A549 (cell line): ENCODE data around the gene MCFD2. TPM values are rescaled to one million over a fixed set of nuclear protein-coding genes. Genes with fewer than 3 reads are reported as not detected.
A peak's percentile ranks its signal among the peaks of the same experiment; 100 is the strongest.

Experiments used
- ATAC-seq, 2 experiments: fragments of 200-7000 bp in 1 of 2; fragments of >200 bp in 1 of 2; cut with Nextera tagmentation in 1 of 2; cut with Tn5 transposase in 1 of 2; 3 replicates each; pipeline versions ENCODE4 v1.8.0 to v1.9.1; 2018 to 2020; ENCODE audit warnings: mild to moderate bottlenecking in 1 of 2, moderate library complexity in 1 of 2
- CTCF ChIA-PET: fragments of 300-600 bp; sonication (Branson Sonifier 250); formaldehyde crosslinking; extraction: SDS; loops from one replicate; lab custom pipeline; 2021; ENCODE audit warnings: antibody characterized with exemption, inconsistent platforms; lab: Yijun Ruan, JAX
- POLR2A ChIA-PET: fragments of 350-600 bp; formaldehyde crosslinking; extraction: SDS; loops from one replicate; lab custom pipeline; 2021; ENCODE audit warnings: antibody characterized with exemption, inconsistent platforms; lab: Yijun Ruan, JAX
- DNase-seq, 2 experiments: peaks; one replicate each; pipeline versions ENCODE4 v3.0.0 to v3.0.0-alpha.2; 2011 to 2016; ENCODE audit warnings: low read depth in 1 of 2, low spot score in 1 of 2
- FAIRE-seq: peaks from 2 replicates; lab custom pipeline; 2011; peaks lifted over from hg19 to GRCh38; lab: Jason Lieb, UNC
- H3K27ac ChIP-seq, 2 experiments: fragments of >200 bp; sonication (Bioruptor Twin); formaldehyde crosslinking; 3 replicates each; pipeline ENCODE4 v1.5.1; 2016 to 2017
- H3K4me1 ChIP-seq: fragments of >200 bp; sonication (Bioruptor Twin); formaldehyde crosslinking; 3 replicates; pipeline ENCODE4 v1.6.1; 2016
- H3K4me2 ChIP-seq: fragments of >200 bp; sonication (Bioruptor Twin); formaldehyde crosslinking; 3 replicates; pipeline ENCODE4 v1.6.1; 2016
- H3K4me3 ChIP-seq: fragments of >200 bp; sonication (Bioruptor Twin); formaldehyde crosslinking; 3 replicates; pipeline ENCODE4 v1.5.1; 2016
- H3K9me3 ChIP-seq: fragments of >200 bp; sonication (Bioruptor Twin); formaldehyde crosslinking; 3 replicates; pipeline ENCODE4 v1.6.1; 2016
- CBX8 ChIP-seq: fragments of 200-600 bp; sonication (generic); IDR thresholded peaks from 2 replicates; pipeline ENCODE4 v1.6.1; 2016
- CHD2 ChIP-seq: fragments of 150-350 bp; IDR thresholded peaks from 2 replicates; pipeline ENCODE4 v1.6.1; 2014; ENCODE audit warnings: low read length; ENCODE audit not compliant: partially characterized antibody
- CHD4 ChIP-seq: fragments of 200-600 bp; sonication (generic); IDR thresholded peaks from 2 replicates; pipeline ENCODE4 v1.6.1; 2016; ENCODE audit warnings: antibody characterized with exemption, mild to moderate bottlenecking, borderline replicate concordance
- CTCF ChIP-seq: fragments of >200 bp; sonication (Bioruptor Twin); formaldehyde crosslinking; IDR thresholded peaks from 3 replicates; pipeline ENCODE4 v1.5.1; 2016
- ESRRA ChIP-seq: fragments of 150-350 bp; IDR thresholded peaks from 2 replicates; pipeline ENCODE4 v1.6.1; 2014; ENCODE audit warnings: mild to moderate bottlenecking, low read length, borderline replicate concordance
- FOSL2 ChIP-seq, 2 experiments: fragments of 450-650 bp in 1 of 2; fragments of >200 bp in 1 of 2; sonication (Bioruptor Twin) in 1 of 2; formaldehyde crosslinking; IDR thresholded peaks; 2 replicates each; pipeline versions ENCODE4 v1.5.0 to v1.6.1; 2016 to 2020; ENCODE audit warnings: mild to moderate bottlenecking in 1 of 2, moderate library complexity in 1 of 2
- FOXS1 ChIP-seq: fragments of 250-450 bp; sonication (Bioruptor Pico); IDR thresholded peaks from 2 replicates; pipeline ENCODE4 v1.5.0; 2020; ENCODE audit warnings: mild to moderate bottlenecking, moderate library complexity
- GATA3 ChIP-seq: IDR thresholded peaks from 2 replicates; pipeline ENCODE4 v1.6.1; 2012; ENCODE audit warnings: borderline replicate concordance
- HDAC2 ChIP-seq: fragments of 200-600 bp; sonication (generic); IDR thresholded peaks from 2 replicates; pipeline ENCODE4 v1.6.1; 2016
- HOXB13 ChIP-seq: fragments of 250-450 bp; sonication (Bioruptor Pico); IDR thresholded peaks from 2 replicates; pipeline ENCODE4 v1.5.0; 2020; ENCODE audit warnings: low read depth, mild to moderate bottlenecking, moderate library complexity
- HOXB5 ChIP-seq: fragments of 250-450 bp; sonication (Bioruptor Pico); IDR thresholded peaks from 2 replicates; pipeline ENCODE4 v1.5.0; 2020; ENCODE audit warnings: mild to moderate bottlenecking, moderate library complexity
- JUN ChIP-seq, 2 experiments: fragments of >200 bp; sonication (Bioruptor Twin); formaldehyde crosslinking; IDR thresholded peaks; 2 replicates in 1 of 2; 3 replicates in 1 of 2; pipeline ENCODE4 v1.6.1; 2016 to 2017
- MAZ ChIP-seq: fragments of 150-350 bp; IDR thresholded peaks from 2 replicates; pipeline ENCODE4 v1.6.1; 2014; ENCODE audit warnings: antibody characterized with exemption, low read depth, low read length, borderline replicate concordance
- NFE2L2 ChIP-seq: fragments of 150-350 bp; conservative IDR thresholded peaks from 2 replicates; pipeline ENCODE4 v1.6.1; 2014; ENCODE audit warnings: low read length
- NR3C1 ChIP-seq: fragments of >200 bp; sonication (Bioruptor Twin); formaldehyde crosslinking; IDR thresholded peaks from 3 replicates; pipeline ENCODE4 v1.6.1; 2017
- POLR2AphosphoS2 ChIP-seq: conservative IDR thresholded peaks from 2 replicates; pipeline ENCODE4 v1.6.1; 2012; ENCODE audit warnings: low read length, improper control_type of control experiment, inconsistent platforms
- RAD21 ChIP-seq, 2 experiments: fragments of >200 bp in 1 of 2; sonication (Bioruptor Twin) in 1 of 2; formaldehyde crosslinking in 1 of 2; IDR thresholded peaks in 1 of 2; conservative IDR thresholded peaks in 1 of 2; 2 replicates in 1 of 2; 3 replicates in 1 of 2; pipeline ENCODE4 v1.6.1; 2012 to 2018; ENCODE audit warnings: inconsistent platforms in 1 of 2
- RFX5 ChIP-seq: fragments of 450-650 bp; IDR thresholded peaks from 2 replicates; pipeline ENCODE4 v1.7.1; 2014; ENCODE audit warnings: antibody characterized with exemption, mild to moderate bottlenecking, moderate library complexity
- SMC3 ChIP-seq: fragments of >200 bp; sonication (Bioruptor Twin); formaldehyde crosslinking; IDR thresholded peaks from 3 replicates; pipeline ENCODE4 v1.6.1; 2018; ENCODE audit warnings: inconsistent platforms
- TFCP2L1 ChIP-seq: fragments of 250-450 bp; sonication (Bioruptor Pico); IDR thresholded peaks from 2 replicates; pipeline ENCODE4 v1.5.0; 2021; ENCODE audit warnings: mild to moderate bottlenecking
- TP53 ChIP-seq: fragments of 250-450 bp; sonication (Bioruptor Pico); IDR thresholded peaks from 2 replicates; pipeline ENCODE4 v1.5.0; 2021; ENCODE audit warnings: mild to moderate bottlenecking, moderate library complexity
- ZNF302 ChIP-seq: fragments of 250-450 bp; sonication (Bioruptor Pico); IDR thresholded peaks from 2 replicates; pipeline ENCODE4 v1.9.0; 2021; ENCODE audit warnings: inconsistent platforms, mild to moderate bottlenecking, moderate library complexity
- WGBS: methylation state at CpG from one replicate; pipeline ENCODE4 v1.1.6; 2017; ENCODE audit errors: missing lambda C conversion rate; 5-methylcytosine and 5-hydroxymethylcytosine counted together
- polyA plus RNA-seq, 4 experiments: library from polyadenylated mRNA; depleted of rRNA in 3 of 4; stranded (reverse); fragments of >200 nt; fragmentation: RNase III in 1 of 4; extraction: RNeasy Plus Mini Kit Qiagen cat#74134 plus additional on column Dnase treatment in 1 of 4; gene quantifications; 2 replicates in 3 of 4; 3 replicates in 1 of 4; pipeline ENCODE4 v1.2.3, GENCODE V29; 2011 to 2017

The MCFD2 gene
- polyA plus RNA-seq, 2 of the 4 experiments (the other 2 are of a cell fraction): 118 to 210 TPM

- no peak for TF ChIP-seq MAZ
- no peak for TF ChIP-seq CHD2
- TF ChIP-seq TFCP2L1: no peak
- TF ChIP-seq TP53 (CRISPR knock-in tag): no peak
- no peak for TF ChIP-seq ZNF302
Observed at GRCh38 chr2:46942143-46942526, 26.5 kb upstream of the MCFD2 start (continued).

GRCh38 chr2:46939626-46940359 lies 24.2 kb upstream of the MCFD2 start:
- Histone ChIP-seq H3K4me3 (peak overlapping the region; percentile 72), H3K4me2 (peak overlapping the region; percentile 93), H3K4me1 (peaks cover 35% of the 10 kb centered on the region), H3K9me3 (no peaks in the 10 kb centered on the region), H3K27ac (peak overlapping the region; percentile 92 to 95)
- FAIRE-seq (no peak), ATAC-seq (peak in 1 of 2 experiments; percentile 0; a peak in 3 of 6 replicates), DNase-seq (no peak)
- ChIA-PET POLR2A (no interaction called here), CTCF (interaction anchor here (0.7 to 1.0 kb wide), 2 partner anchors 9 to 135 kb away, joined by 3 to 5 read pairs; no protein-coding TSS in a partner anchor)
- 62% methylated on average over 13 of the region's 13 CpGs for WGBS
- 0 out of 5 replicates have a peak, but pooled peaks of 1 of the 2 experiments have one; percentile 13 for TF ChIP-seq JUN (IDR thresholded peaks at IDR 0.05)
- no peak for TF ChIP-seq FOXS1 (CRISPR knock-in tag)

GRCh38 chr2:46937471-46937901 lies 21.9 kb upstream of the MCFD2 start:
- H3K27ac ChIP-seq: peak overlapping the region in 1 of 2 experiments; percentile 18; a peak in 2 of 6 replicates
- peaks cover 21% of the 10 kb centered on the region for H3K4me1 ChIP-seq
- ATAC-seq: no peak
- peak in 1 of 2 experiments; percentile 65 for DNase-seq
- no peak overlapping the region for H3K4me2 ChIP-seq
- TF ChIP-seq HOXB13 (CRISPR knock-in tag) (no peak), SMC3 (0 out of 3 replicates have a peak, but pooled peaks have one; percentile 26), RAD21 (conservative IDR thresholded peaks at IDR 0.05 in 1 of 2, IDR thresholded peaks at IDR 0.05 in 1 of 2) (peak; percentile 38 to 50; a peak in 2 of 5 replicates), NFE2L2 (no peak), CTCF (peak; percentile 43)
- TF ChIP-seq, all 56 proteins: peak for 3
- FAIRE-seq: no peak
- POLR2A ChIA-PET: no interaction called here
- H3K9me3 ChIP-seq: no peaks in the 10 kb centered on the region
- WGBS: 56% methylated on average over 4 of the region's 4 CpGs
- CTCF ChIA-PET: interaction anchor here (0.6 to 4.3 kb wide), 11 partner anchors 11 to 387 kb away, joined by 3 to 27 read pairs (median 4); no protein-coding TSS in a partner anchor
- H3K4me3 ChIP-seq: no peak overlapping the region

GRCh38 chr2:46936566-46936965 lies 21.0 kb upstream of the MCFD2 start:
- FAIRE-seq (no peak), DNase-seq (no peak), ATAC-seq (no peak)
- 90% methylated on average over 5 of the region's 5 CpGs for WGBS
- CTCF ChIA-PET: interaction anchor here (0.6 to 4.3 kb wide), 12 partner anchors 13 to 388 kb away, joined by 3 to 27 read pairs (median 4); no protein-coding TSS in a partner anchor
- no peak overlapping the region for H3K4me3 ChIP-seq
- H3K4me1 ChIP-seq: peaks cover 21% of the 10 kb centered on the region
- POLR2A ChIA-PET: interaction anchor here (0.6 kb wide), 1 partner anchor 261 kb away, joined by 4 read pairs; no protein-coding TSS in a partner anchor
- TF ChIP-seq CTCF (no peak), CHD2 (no peak), POLR2AphosphoS2 (no peak), FOXS1 (CRISPR knock-in tag) (no peak), CHD4 (no peak), ESRRA (no peak), NFE2L2 (no peak), JUN (IDR thresholded peaks at IDR 0.05) (no peak), RFX5 (no peak), FOSL2 (IDR thresholded peaks at IDR 0.05) (no peak), FOSL2 (CRISPR knock-in tag; IDR thresholded peaks at IDR 0.05) (no peak), CBX8 (no peak), HDAC2 (no peak), NR3C1 (no peak), TP53 (CRISPR knock-in tag) (no peak), GATA3 (no peak), HOXB5 (no peak)
- TF ChIP-seq, all 56 proteins: peak for 0
- H3K27ac ChIP-seq: no peak overlapping the region
- H3K9me3 ChIP-seq: no peaks in the 10 kb centered on the region
- no peak overlapping the region for H3K4me2 ChIP-seq
